ENCODE data around the gene COL5A1.
"Not testable (repeated sequence)": the region's sequence is repeated elsewhere in the genome, so short reads cannot be mapped to it uniquely, and the experiment has no call there.

The COL5A1 gene

GRCh38 chr9:134843740-134844139 is 202.1 kb downstream of the COL5A1 start:
- no peak for DNase-seq

DNA sequence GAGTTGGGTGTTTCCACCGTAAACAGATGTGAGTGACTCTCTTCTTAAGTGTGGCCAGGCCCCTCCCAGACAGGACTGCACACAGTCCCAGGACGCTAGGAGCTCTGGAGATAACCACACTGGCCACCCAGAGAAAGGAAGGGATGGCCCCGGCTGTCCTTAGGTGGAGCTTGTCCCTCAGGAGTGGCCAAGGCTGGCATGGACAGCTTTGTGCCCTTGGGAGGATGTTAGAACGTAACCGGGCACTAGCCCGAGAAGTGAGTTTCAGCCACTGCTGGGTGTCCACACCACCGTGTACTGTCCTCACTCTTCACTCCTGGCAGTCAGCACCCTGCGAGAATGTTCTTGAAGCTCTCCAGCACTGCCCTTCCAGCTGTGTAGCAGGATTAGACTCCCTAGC is 203.2 kb downstream of the COL5A1 start:
- no peak for DNase-seq

- no peak for DNase-seq
Observed at GRCh38 chr9:134846187-134846586, 204.6 kb downstream of the COL5A1 start.

DNA sequence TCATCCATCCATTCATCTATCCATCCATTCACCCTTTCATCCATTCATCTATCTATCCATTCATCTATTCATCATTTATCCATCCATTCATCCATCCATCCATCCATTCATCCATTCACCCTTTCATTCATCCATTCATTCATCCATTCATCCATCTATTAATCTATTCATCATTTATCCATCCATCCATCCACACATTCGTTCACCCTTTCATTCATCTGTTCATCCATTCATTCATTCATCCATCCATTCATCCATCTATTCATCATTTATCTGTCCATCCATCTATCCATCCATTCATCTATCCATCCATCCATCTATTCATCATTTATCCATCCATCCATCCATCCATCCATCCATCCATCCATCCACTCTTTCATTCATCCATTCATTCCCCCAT is 205.1 kb downstream of the COL5A1 start:
- DNase-seq, result no peak

GRCh38 chr9:134847138-134847537 is 205.5 kb downstream of the COL5A1 start:
- DNase-seq, result no peak

DNA sequence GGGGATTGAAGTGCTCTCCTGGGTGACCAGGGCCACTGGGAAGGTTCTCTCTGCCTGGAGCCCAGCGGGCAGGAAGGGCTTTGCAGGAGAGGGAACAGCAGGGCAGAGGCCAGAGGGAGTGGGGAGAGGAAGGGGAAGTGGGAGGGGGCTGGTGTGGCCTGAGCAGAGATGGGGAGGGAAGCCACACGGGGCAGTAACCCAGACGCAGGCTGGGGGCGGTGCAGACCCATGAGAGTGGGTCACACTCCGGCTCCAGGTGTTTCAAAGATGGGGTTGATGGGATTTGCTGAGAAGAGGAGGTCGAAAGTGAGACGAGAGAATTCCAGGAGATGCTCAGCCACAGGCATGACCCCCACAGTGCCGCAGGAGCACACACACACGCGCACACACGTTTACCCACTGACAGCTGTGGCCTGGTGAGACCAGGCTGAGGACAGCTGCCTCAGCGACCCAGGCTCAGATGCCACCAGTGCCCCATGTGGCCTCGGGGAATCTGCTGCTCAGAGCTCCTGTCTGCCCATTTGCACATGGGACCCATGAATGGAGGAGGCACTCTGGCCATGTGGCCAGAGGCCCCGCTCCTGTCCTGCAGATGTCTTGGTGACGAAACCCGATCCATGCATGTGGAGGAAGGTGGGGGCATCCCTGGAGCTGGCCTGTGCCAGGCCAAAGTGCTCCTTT is 206.3 kb downstream of the COL5A1 start:
- no peak for DNase-seq

DNA sequence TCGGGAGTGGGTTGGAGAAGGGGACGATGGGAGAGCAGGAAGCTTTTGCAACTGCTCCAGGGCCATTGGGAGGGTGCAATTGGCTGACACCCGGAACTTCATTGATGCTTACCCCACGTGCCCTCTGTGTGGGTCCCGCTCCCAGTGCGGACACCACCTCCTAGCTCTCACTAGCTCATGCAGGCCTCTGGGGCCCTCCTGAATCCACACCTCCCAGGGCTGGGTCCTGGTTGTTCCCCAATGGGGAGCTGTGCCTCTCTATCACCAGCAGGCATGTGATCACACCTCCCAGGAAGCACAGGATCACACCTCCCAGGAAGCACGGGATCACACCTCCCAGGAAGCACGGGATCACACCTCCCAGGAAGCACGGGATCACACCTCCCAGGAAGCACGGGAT is 206.9 kb downstream of the COL5A1 start:
- no peak for DNase-seq

DNA sequence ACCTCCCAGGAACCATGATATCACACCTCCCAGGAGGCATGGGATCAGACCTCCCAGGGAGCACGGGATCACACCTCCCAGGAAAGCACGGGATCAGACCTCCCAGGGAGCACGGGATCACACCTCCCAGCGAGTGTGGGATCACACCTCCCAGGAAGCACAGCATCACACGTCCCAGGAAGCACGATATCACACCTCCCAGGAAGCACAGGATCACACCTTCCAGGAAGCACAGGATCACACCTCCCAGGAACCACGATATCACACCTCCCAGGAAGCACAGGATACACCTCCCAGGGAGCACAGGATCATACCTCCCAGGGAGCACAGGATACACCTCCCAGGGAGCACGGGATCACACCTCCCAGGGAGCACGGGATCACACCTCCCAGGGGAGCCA is 209.0 kb downstream of the COL5A1 start:
- no peak for DNase-seq

DNA sequence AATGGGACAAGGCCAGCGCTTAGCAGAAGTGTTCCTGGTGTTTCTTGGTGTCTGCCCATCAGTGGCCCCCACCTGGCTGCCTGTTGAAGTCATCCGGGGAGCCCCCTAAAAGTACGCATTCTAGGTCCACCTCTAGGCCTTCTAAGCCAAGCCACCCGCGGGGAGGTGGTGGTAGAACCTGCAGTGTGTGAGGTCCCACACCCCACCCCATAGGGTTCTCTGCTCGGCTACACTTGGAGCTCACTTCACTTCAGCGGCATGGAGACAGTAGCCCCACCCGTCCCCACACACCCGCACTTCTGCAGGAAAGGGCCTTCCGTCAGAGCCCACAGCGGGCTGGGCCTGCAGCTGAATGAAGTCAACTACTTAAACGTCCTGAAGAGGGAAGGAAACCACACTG is 209.4 kb downstream of the COL5A1 start:
- no peak for DNase-seq

- DNase-seq, result no peak
Observed at GRCh38 chr9:134852906-134853654, 211.5 kb downstream of the COL5A1 start.

- DNase-seq, result no peak
Observed at GRCh38 chr9:134853893-134854292, 212.3 kb downstream of the COL5A1 start.

GRCh38 chr9:134854541-134854981 is 213.0 kb downstream of the COL5A1 start:
- DNase-seq, result no peak

GRCh38 chr9:134855231-134855899 is 213.8 kb downstream of the COL5A1 start:
- DNase-seq, result no peak

- no peak for DNase-seq
Observed at GRCh38 chr9:134855900-134856377, 214.3 kb downstream of the COL5A1 start.

- DNase-seq, result not testable (repeated sequence)
Observed at GRCh38 chr9:134857451-134857850, 215.8 kb downstream of the COL5A1 start.

DNA sequence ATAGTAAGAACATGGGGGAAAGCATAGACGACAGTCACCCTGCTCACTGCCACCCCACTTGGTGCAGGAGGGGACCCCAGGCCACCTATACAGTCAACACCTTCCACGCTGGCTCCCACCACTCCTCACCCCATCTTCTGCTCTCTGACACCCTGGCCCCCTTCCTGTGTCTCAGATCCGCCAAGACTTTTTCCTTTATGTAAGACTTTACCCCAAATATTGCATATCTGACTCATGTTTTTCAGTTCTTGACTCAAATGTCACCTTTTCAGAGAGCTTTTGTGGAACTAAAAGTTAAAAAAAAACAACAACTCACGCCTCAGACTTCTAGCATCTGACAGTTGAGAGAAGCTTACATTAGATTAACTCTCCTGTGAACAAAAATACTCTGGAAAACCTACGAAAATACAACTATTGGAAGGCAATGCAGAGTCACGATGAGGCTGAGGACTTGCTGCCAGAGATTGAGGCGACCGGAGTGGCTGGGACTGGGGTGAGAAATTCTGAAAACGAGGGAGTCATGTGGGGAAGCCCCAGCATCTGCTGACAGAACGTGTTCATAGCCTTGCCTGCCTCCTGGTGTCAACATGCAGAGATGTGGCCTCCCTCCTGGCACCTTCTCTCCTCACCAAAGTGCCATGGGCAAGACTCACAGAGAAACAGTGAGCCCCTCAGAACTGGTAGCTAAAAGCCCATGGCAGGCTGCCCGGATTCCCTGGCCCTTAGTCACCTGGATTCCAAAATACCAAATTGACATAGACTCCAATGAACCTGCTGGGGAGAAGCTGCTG is 216.6 kb downstream of the COL5A1 start:
- no peak for DNase-seq

GRCh38 chr9:134860510-134860909 is 218.9 kb downstream of the COL5A1 start:
- DNase-seq, result no peak

- DNase-seq, result no peak
Observed at GRCh38 chr9:134861595-134862334, 220.2 kb downstream of the COL5A1 start.

GRCh38 chr9:134863306-134863902 is 221.8 kb downstream of the COL5A1 start:
- no peak for DNase-seq

- DNase-seq, result no peak
Observed at GRCh38 chr9:134863941-134864820, 222.6 kb downstream of the COL5A1 start.

DNA sequence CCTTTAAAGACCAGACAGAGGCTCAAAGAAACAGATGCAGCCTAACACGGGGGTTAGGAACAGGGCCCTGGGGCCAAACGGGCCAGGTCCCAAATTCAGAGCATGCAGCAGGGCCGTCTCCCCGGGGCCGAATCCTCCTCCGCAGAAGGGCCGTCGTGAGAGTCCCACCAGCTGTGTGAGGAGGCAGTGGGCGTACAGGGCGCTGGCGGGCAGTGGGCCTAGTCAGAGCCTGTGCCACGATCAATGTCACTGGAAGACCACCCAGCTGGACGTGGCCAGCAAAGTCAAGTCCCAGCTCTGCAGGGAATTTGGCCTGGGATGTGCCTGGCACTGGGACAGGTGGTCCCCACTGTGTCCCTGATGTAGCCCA is 223.2 kb downstream of the COL5A1 start:
- DNase-seq, result no peak

All from NCI-H748 treated with DMSO at 0.1 percent for 48 hours (cell line).